Transverse colon (tissue), 4 donors: ENCODE measurements around the gene HK2. TPM values are rescaled to one million over a fixed set of nuclear protein-coding genes. Genes with fewer than 3 reads are reported as not detected.

Experiments used
- DNase-seq: peaks from one replicate; pipeline ENCODE4 v3.0.0-alpha.2; 2019
- H3K27ac ChIP-seq, 4 donors: fragments of 200-600 bp; sonication (generic); 2 replicates each; pipeline ENCODE4 v1.5.1; 2016 to 2018; ENCODE audit warnings: inconsistent platforms in 4 of 4
- H3K27me3 ChIP-seq: fragments of 200-600 bp; sonication (generic); 2 replicates; pipeline ENCODE4 v1.5.1; 2017; ENCODE audit warnings: inconsistent platforms
- H3K36me3 ChIP-seq, 4 donors: fragments of 200-600 bp; sonication (generic); 2 replicates each; pipeline ENCODE4 v1.5.1; 2017 to 2019; ENCODE audit warnings: inconsistent platforms in 4 of 4
- H3K4me1 ChIP-seq, 4 donors: fragments of 200-600 bp; sonication (generic); 2 replicates each; pipeline ENCODE4 v1.5.1; 2017 to 2020; ENCODE audit warnings: inconsistent platforms in 4 of 4
- H3K4me3 ChIP-seq, 4 donors: fragments of 200-600 bp; sonication (generic); 1 replicate in 1 of 4; 2 replicates in 3 of 4; pipeline versions ENCODE4 v1.5.1 to v1.6.1; 2017 to 2019; ENCODE audit warnings: inconsistent platforms in 4 of 4
- H3K9me3 ChIP-seq, 2 donors: fragments of 200-600 bp; sonication (generic); 2 replicates each; pipeline ENCODE4 v1.5.1; 2017 to 2019; ENCODE audit warnings: inconsistent platforms in 2 of 2
- CTCF ChIP-seq, 5 experiments: fragments of 200-600 bp in 3 of 5; fragments of 450-650 bp in 2 of 5; sonication (generic) in 3 of 5; IDR thresholded peaks; 1 replicate in 2 of 5; 2 replicates in 3 of 5; pipeline ENCODE4 v1.5.1; 2016 to 2017; ENCODE audit warnings: antibody characterized with exemption in 5 of 5, inconsistent platforms in 3 of 5, mild to moderate bottlenecking in 2 of 5, moderate library complexity in 1 of 5
- EP300 ChIP-seq: sonication (generic); formaldehyde crosslinking; IDR thresholded peaks from one replicate; pipeline ENCODE4 v1.6.1; 2017; ENCODE audit warnings: antibody characterized with exemption, low read depth
- POLR2A ChIP-seq: fragments of 450-650 bp; IDR thresholded peaks from one replicate; pipeline ENCODE4 v1.6.1; 2016; ENCODE audit warnings: antibody characterized with exemption, mild to moderate bottlenecking, moderate library complexity
- POLR2AphosphoS5 ChIP-seq, 3 donors: sonication (generic); formaldehyde crosslinking; IDR thresholded peaks; one replicate each; pipeline ENCODE4 v1.6.1; 2016; ENCODE audit warnings: antibody characterized with exemption in 3 of 3
- WGBS, 2 donors: methylation state at CpG; one replicate each; pipeline ENCODE4 v1.1.5; 2018; ENCODE audit warnings: low coverage in 1 of 2; 5-methylcytosine and 5-hydroxymethylcytosine counted together
- in situ Hi-C, 4 donors: fragments of 200-750 bp; cut with MboI; loops; one replicate each; pipeline versions ENCODE4 v1.15.0 to v1.15.1; 2017; ENCODE audit warnings: low sequenced_read_pairs in 3 of 4, low pct_ligation_motif_present in 1 of 4, low pct_unique_long_range_greater_than_20kb in 1 of 4
- intact Hi-C: fragments of 100-400 bp; cut with DNase I; formaldehyde crosslinking; loops from one replicate; pipeline ENCODE4 v1.15.1; 2023; ENCODE audit warnings: low total_unique reads
- total RNA-seq, 4 donors: library from RNA; depleted of rRNA; stranded (reverse); fragments of >200 nt; gene quantifications; one replicate each; pipeline ENCODE4 v1.1.0, GENCODE V29; 2016

HK2 gene
- total RNA-seq, 4 donors from 2014 or later = 104 to 175 (median 131) TPM

GRCh38 chr2:74917702-74918619 is 84.0 kb downstream of the HK2 start:
- no peak for DNase-seq
- Histone ChIP-seq H3K36me3 (no peaks in the 10 kb centered on the region), H3K4me1 (peaks cover 0 to 8% (median 2%) of the 10 kb centered on the region in 4 donors), H3K4me3 (no peak overlapping the region), H3K27ac (no peak overlapping the region), H3K27me3 (peaks cover 9% of the 10 kb centered on the region), H3K9me3 (no peaks in the 10 kb centered on the region)
- 77 to 80% methylated on average over 17 to 20 of the region's 20 CpGs for WGBS, 2 donors
- intact Hi-C loops = no loop called here
- TF ChIP-seq POLR2A (no peak), EP300 (no peak), POLR2AphosphoS5 (IDR thresholded peaks at IDR 0.05) (no peak), CTCF (IDR thresholded peaks at IDR 0.05) (no peak)
- in situ Hi-C loops = loop anchor here (10.0 to 25.0 kb wide), 3 partner anchors 487 to 694 kb away; no protein-coding TSS in a partner anchor

- Histone ChIP-seq H3K36me3 (no peaks in the 10 kb centered on the region), H3K4me3 (peak overlapping the region in 3 of 4 donors; percentile 22 to 38 (median 27)), H3K4me1 (peaks cover 0 to 8% (median 2%) of the 10 kb centered on the region in 4 donors), H3K27ac (no peak overlapping the region), H3K27me3 (peaks cover 9% of the 10 kb centered on the region), H3K9me3 (no peaks in the 10 kb centered on the region)
- WGBS, 2 donors = 6% methylated on average over 34 of the region's 34 CpGs; no CpG with 5 or more reads in 1 of the 2 donors
- in situ Hi-C loops = loop anchor here (10.0 to 25.0 kb wide), 3 partner anchors 485 to 692 kb away; no protein-coding TSS in a partner anchor
- peak; percentile 73 for DNase-seq
- TF ChIP-seq POLR2AphosphoS5 (IDR thresholded peaks at IDR 0.05) (no peak), CTCF (IDR thresholded peaks at IDR 0.05) (peak; percentile 80 to 91 (median 87)), POLR2A (no peak), EP300 (no peak)
- intact Hi-C loops = loop anchor here (5.0 kb wide), 1 partner anchor 482 kb away; no protein-coding TSS in a partner anchor
Measured at GRCh38 chr2:74919827-74920226, 85.9 kb downstream of the HK2 start.

GRCh38 chr2:74921236-74921736 is 87.4 kb downstream of the HK2 start:
- Histone ChIP-seq H3K36me3 (no peaks in the 10 kb centered on the region), H3K9me3 (no peaks in the 10 kb centered on the region), H3K4me3 (no peak overlapping the region), H3K27ac (no peak overlapping the region), H3K27me3 (peaks cover 9% of the 10 kb centered on the region), H3K4me1 (peaks cover 0 to 8% (median 2%) of the 10 kb centered on the region in 4 donors)
- DNase-seq = no peak
- intact Hi-C loops = loop anchor here (5.0 kb wide), 1 partner anchor 481 kb away; no protein-coding TSS in a partner anchor
- in situ Hi-C loops = loop anchor here (25.0 kb wide), 2 partner anchors 491 to 691 kb away; no protein-coding TSS in a partner anchor
- 92% methylated on average over 2 of the region's 2 CpGs; no CpG with 5 or more reads in 1 of the 2 donors for WGBS, 2 donors
- no peak for TF ChIP-seq POLR2AphosphoS5 (IDR thresholded peaks at IDR 0.05)
- TF ChIP-seq POLR2A = no peak
- no peak for TF ChIP-seq EP300
- no peak for TF ChIP-seq CTCF (IDR thresholded peaks at IDR 0.05)
